Suppressor macrophage treated with lipopolysaccharide for 1 hour (primary cell): ENCODE results near the gene MPC2.
"Not testable (repeated sequence)": the region's sequence is repeated elsewhere in the genome, so short reads cannot be mapped to it uniquely, and the experiment has no call there.

ENCODE experiments used
- DNase-seq, 3 donors: peaks; one replicate each; pipeline ENCODE4 v3.0.0-alpha.2; 2020 to 2022

Gene MPC2

DNA sequence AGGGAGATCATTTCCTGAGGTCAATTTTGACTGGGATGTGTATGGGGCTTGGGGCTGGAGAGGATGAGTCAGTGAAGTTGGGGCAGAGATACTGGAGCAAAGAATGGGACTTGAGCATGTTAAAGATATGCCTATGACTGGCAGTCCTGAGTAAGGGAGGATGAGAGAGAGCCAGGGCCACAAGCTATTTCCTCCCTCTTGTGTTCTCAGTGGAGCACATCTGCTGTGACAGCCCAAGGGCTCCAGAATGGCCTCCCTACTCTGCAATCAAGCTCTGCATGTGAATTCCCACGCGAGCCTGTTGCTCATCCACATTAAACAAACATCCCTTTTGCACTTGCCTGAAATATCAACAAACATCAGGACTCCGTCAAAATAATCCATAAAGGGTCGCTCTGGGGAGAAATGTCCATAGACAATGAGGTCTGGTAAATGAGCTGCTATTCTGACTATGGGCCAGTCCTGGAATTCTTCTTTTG, 32.2 kb downstream of the MPC2 start:
- peak in 1 of 3 donors; percentile 33 for DNase-seq

DNA sequence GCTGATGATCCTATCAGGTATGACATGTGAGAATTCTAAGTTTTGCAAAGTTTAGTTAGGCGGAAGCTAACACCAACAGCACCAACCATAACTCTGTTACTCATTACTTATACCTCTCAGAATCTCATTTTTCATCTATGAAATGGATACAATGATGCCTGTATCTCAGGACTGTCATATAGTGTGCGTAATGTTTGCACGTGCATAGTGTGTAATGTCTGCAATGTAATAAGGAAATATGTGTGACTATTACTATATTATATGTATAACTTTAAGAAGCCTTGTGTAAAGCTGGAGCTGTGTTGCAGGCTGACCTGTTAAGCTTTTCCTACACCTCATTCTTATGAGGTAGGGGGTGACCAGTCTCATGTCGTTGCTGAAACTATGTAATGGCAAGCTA, 36.0 kb downstream of the MPC2 start:
- no peak for DNase-seq

DNA sequence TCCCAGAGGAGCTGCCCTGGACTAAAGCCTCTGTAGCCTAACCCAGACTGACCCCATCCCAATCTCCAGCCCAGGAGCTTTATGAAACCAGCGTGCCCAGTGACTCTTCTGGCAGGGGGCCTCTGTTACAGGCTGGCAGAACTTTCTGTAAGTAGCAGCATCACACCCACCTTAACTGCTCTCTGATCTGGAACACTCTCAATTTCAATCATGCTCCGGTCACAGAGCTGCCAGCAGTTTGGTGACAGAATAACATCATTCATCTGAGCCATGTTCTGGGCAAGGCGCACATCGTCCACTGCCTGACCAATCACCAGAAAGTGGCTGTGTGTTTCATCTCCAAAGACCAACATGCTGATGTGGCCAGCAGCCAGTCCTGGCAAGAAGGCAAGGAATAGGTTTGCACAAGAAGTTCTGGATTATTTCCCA, 37.6 kb downstream of the MPC2 start:
- no peak for DNase-seq

DNA sequence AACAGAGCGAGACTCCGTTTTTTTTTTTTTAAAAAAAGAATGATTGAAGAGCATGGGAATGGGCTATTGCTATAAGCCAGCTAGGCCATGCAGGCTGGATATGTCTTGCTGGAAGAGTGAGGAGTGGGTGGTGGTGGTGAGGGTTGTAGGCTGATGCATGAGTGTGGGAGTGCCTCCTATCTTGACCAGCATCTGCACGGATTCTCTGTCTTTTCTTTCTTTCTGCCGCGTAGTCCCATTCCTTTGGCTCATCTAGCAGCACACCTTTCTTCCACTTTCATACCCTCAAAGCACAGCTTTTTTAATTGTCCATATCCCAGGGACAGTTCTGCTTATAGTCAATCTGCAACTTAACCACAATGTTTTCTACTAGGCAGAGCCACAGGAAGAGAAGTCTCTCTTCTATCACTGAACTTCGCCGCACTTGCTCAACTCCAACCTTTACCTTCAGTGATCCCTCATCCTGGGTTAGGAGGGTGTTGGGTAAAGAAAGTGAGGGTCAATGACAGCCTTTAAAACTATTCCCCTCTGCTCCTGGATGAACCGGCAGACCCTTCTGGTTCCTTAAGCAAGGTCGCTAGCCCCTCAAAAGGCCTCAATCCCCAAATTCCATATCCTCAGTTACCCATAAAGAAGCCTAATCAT, 38.2 kb downstream of the MPC2 start:
- no peak for DNase-seq

DNA sequence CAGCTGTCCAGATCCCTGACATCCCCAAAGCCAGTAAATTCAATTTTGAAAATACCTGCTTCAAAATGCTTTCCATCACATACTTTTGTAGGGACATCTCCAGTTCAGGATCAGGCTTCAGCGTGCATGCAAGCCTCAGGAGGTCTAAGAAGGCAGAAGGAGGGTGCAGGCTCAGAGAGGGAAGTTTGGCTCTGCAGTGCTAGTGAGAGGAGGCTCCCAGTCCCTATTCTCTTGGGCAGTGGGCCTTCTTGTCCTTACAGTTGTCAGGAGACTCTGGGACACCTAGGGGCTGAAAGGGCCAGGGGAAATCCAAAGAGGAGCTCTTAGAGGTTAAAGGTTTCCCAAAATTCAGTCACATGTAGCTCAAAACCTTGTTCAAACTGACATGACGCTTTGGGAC, 43.1 kb downstream of the MPC2 start:
- DNase-seq = peak in 2 of 3 donors; percentile 28 to 35

DNA sequence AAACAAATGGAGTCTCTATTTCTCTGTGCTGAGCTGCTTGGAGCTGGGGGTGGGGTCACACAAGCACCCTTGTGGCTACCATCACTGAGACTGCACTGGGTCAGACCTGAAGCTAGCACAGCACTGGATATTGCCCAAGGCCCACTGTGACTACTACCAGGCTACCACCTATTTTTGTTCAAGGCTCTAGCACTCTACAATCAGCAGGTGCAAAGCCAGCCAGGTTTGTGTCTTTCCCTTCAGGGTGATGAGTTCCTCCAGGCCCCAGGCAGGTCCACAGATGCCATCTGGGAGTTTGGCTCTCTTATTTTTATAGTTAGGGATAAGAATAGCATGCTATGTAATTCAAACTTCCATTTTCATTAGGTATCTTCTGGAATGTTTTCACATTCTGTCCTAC, 46.5 kb downstream of the MPC2 start:
- DNase-seq = no peak

DNA sequence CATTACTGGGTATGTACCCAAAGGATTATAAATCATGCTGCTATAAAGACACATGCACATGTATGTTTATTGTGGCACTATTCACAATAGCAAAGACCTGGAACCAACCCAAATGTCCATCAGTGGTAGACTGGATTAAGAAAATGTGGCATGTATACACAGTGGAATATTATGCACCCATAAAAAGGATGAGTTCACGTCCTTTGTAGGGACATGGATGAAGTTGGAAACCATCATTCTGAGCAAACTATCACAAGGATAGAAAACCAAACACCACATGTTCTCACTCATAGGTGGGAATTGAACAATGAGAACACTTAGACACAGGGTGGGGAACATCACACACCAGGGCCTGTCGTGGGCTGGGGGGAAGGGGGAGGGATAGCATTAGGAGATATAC, 49.7 kb downstream of the MPC2 start:
- DNase-seq = not testable (repeated sequence)

DNA sequence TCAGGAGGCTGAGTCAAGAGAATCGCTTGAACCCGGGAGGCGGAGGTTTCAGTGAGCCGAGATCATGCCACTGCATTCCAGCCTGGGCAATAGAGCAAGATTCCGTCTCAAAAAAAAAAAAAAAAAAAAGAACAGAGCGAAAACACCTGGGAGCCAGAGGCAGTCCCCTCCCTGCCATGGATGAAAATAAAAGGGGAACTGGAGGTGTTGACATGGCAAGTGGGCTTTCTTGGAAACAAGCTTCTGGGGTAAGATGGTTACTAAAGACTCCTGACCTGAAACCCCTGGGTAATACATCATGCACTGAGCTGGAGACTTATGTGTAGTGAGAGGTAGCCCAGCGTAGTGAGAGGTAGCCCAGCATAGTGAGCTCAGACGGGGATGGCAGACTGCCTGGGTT, 54.5 kb downstream of the MPC2 start:
- DNase-seq = no peak

DNA sequence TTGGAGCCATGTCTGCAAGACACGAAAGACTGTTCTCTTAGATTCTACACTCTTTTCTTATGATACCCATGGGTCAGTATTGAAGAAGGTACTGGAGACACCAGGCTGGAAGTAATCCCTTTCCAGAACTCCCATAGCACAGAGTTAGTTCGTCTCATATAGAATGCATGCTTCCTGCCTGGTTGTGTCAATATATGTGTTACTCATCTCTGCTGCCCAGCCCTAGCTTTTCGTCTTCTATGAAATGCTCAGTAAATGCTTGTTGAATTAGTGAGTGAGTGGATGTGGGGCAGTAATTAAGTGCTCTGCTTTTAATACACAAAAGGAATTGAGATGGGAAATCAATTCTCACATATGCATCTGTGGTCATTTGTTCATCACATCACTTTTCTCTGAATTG, 55.1 kb downstream of the MPC2 start:
- no peak for DNase-seq

DNA sequence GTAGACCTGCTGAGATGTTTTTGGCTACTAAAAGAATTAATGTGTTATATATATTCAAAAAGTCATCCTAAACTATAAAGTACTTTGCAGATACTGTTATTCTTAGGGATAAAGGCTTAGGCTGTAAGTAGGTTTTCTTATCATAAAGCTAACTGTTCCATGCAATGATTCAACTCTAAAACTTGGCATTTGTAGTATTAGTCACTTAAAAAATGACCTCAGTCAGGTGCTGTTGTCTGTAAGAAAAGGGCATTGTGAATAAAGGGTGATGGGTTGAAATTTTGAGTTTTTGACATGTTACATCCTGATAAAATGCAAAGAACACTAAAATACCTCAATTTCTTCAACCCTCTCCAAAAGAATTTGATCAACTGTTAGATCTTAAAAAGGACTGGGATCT, 55.8 kb downstream of the MPC2 start:
- no peak for DNase-seq

DNA sequence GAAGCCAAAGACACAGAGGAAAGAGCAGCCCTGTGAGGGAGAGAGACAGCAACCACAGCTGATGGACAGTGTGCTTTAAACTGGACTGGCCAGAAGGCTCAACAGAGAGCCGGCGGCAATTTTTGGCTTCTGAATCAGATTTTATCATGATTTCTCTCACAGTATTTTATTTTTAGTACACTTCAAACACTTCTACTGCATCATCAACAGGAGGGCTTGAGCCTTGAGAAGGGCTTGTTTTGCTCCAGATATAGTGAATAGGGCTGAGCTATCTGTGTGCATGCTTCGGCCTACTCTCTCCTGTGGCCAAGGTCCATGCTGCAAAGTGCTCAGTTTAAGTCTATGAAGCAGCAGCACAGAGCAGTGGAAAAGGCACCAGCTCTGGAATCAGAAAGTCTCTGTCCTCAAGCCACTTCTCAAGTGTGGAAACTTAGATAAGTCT, 56.3 kb downstream of the MPC2 start:
- no peak for DNase-seq

DNA sequence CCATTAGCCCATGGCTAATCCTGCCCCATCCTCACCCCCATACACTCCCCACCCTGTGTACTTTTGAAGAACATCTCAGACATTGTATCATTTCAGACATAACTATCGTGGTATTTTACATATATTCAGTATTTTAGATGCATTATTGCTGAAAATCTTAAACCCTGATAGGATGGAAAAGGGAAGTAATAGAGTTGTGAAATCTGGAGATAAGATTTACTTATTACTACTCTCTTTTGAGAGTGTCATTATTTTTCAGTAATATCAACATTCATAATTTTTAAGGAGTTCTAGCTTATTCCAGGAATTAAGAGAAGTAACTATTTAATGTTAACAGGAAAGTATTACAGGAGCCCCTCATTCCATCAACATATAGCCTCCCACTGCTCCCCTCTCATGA, 57.4 kb downstream of the MPC2 start:
- DNase-seq = no peak

DNA sequence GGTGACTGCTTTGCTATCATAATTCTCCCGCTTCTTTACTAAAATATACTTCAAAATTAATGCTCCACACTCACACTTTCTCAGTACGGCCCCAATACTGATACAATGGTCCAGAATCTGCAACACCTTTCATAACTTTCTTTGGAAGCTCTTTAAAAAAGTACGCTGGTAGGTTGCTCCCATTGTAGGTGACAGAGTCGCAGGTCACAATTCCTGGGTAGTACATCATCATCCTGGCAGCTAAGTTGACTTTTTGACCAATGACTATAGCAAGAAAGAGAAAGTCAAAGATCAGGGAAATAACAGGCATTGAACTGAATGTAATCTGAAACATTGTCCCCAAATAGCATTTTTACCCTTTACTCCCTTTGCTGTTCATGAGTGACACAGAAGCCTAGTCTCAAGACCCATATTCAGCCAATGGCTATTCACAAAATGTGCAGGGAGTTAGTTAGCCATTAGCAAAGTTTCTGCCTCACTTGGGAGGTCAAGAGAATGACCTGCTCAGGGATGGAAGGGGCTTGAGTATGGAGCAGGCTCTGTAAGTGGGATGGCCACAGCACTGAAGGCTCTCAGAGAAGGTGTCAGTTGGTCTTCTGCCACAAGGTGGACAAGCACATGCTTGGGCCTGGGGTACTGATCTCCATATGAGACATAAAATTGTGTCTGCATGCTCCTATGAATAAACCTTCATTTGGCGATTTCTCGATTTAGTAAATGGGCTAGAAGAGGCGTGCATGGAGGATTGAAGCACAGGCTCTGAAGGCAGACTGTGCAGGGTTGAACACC, 58.3 kb downstream of the MPC2 start:
- no peak for DNase-seq

DNA sequence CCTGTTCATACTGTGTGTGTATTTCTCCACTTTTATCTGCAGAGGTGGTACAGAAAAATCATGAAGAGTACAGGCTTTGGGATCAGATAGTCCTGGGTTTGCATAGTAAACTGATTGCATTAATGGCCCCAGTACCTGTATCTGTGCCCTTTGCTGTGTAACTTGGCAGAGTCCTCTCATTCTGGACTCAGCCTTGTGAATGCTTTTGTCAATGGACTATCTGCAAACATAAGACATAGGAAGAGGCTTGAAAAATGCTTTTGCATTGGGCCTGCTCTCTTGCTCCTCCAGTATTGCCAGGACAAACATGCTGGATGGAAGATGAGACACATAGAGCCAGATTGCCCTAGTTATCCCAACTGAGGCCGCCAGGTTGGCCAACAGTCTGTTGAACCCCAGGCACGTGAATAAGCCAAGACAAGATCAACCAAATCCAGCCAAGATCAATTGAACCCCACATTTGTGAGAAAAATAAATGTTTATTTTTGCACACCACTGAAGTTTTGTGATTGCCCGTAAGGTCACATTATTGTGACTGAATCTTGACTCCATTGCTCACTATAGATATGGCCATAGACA, 60.2 kb downstream of the MPC2 start:
- no peak for DNase-seq

DNA sequence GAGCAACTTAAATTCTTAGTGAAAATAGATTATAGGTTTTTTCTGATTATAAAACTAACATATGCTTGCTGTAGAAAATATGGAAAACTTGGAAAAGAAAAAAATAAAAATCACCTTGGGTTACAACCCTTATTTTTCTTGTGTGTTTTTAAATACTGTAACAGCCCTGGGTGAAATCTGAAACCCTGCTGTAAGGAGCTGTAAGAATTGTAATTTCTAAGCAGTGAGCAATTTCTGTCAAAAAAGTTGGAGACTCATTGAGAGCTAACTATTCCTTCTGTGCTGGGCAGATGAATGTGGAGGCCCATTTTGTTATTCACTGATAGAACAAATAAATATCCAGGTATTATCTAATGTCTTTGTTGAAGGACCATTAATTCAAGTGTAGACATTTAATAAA, 65.5 kb downstream of the MPC2 start:
- no peak for DNase-seq

DNA sequence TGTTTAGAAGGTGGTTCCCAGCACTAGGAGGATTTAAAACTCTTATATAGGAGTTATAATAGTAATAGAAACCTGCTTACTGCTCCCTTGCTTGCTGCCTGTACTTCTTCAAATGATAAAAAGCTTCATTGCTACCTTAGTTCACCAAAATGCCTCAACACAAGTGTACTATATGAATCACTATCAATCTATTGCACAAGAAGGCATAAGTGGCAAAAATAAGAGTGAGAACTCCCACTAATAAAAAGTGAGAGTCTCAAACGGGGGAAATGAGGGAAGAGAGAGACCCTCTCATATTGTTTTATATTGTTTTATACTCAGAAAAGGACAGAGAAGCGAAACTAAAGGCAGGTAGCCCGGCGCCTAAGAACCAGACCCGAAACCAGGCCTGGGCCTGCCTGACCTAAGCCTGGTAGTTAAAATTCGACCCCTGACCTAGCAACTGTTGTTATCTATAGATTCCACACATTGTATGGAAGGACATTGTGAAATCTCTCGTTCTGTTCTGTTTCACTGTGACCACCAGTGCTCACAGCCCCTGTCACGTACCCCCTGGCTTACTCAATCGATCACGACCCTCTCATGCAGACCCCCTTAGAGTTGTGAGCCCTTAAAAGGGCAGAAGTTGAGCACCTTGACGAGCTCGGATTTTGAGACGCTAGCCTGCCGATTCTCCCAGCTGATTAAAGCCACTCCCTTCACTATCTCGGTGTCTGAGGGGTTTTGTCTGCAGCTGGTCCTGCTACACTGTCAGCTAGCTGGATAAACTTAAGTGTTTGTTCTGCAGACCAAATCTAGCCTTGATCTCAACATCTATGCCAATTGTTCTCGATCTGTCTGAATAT, 67.5 kb downstream of the MPC2 start:
- not testable (repeated sequence) for DNase-seq

DNA sequence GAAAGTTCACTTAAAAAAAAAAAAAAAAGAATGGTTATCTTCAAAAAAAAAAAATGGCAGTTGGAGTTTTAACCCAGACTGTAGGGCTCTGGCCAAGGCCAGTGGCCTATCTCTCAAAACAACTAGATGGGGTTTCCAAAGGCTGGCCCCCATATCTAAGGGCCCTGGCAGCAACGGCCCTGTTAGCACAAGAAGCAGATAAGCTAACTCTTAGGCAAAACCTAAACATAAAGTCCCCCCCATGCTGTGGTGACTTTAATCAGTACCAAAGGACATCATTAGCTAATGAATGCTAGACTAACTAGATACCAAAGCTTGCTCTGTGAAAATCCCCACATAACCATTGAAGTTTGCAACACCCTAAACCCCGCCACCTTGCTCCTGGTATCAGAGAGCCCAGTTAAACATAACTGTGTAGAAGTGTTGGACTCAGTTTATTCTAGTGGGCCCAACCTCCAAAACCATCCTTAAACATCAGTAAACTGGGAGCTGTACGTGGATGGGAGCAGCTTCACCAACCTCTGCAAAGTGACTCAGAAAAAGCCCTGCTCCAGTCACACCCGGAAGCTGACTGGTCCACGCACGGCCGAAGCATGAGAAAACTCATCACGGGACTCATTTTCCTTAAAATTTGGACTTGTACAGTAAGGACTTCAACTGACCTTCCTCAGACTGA, 70.0 kb downstream of the MPC2 start:
- DNase-seq = not testable (repeated sequence)
